ENCODE data around the gene ZNF383.
"Not testable (repeated sequence)": the region's sequence is repeated elsewhere in the genome, so short reads cannot be mapped to it uniquely, and the experiment has no call there.

Gene ZNF383

DNA sequence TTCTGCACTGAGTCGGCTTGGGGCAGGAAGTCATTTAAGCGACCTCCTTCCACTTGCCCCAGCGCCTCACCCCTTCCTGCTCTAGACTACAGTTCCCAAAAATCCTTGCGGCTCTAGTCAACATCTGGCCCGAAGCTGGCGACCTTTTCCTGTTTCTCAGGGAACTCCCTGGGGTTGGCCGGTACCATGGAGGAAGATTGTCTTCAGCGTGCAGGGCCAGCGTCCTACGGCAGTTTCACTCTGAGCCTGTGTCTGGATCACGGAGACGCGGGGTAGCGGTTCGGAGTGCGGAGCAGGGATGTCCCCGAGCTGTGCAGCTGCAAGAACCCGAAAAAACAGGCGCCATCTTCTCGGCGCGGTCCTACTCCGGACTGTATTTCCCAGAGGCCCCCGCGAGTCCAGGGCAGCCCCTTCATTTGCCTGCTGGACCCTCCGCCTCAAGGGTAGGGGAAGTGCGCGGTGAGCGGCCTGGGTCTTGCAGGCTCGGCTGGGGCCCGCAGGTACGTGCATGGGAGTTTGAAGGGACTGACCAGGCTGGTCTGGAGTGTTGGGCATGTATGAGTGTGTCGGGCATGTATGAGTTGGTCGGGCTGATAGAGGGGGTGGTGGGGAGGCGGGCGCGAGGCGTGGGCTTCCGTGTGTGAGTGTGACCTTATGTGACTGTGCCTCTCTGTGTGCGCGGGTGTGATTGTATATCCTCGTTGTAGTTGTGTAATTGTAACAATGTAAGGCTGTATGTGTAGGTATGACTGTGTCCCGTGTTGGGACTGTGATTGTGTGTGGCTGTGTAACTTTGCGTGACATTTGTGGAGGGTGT is at the start of gene ZNF383:
Gene ZNF383, plus strand, starts transcription at position 440 of the 817 bp plus-strand sequence. CDS start 12,240 bp downstream, outside the sequence.
- peak; percentile 90 for DNase-seq

GRCh38 chr19:37172368-37173366 is 45.3 kb upstream of the ZNF383 start, which contains the start of gene ZNF585A:
ZNF585A (minus strand) TSS chr19:37172695; CDS start chr19:37169910, 2,785 bp downstream.
- DNase-seq, result peak; percentile 95

DNA sequence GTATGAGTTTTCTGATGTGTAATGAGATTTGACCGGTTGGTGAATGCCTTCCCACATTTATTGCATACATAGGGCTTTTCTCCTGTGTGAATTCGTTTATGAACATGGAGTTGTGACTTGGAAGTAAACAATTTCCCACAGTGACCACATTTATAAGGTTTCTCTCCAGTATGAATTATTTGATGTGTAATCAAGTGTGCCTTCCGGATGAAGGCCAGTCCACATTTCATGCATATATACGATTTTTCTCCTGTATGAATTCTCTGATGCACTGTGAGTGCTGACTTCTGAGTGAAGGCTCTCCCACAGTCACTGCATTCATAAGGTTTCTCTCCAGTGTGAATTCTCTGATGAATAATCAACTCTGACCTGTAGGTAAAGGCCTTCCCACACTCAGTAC is 31.9 kb upstream of the ZNF383 start:
- DNase-seq, result not testable (repeated sequence)

- not testable (repeated sequence) for DNase-seq
Measured at GRCh38 chr19:37195248-37195647, 22.8 kb upstream of the ZNF383 start.

GRCh38 chr19:37197115-37197514 is 20.9 kb upstream of the ZNF383 start:
- not testable (repeated sequence) for DNase-seq

DNA sequence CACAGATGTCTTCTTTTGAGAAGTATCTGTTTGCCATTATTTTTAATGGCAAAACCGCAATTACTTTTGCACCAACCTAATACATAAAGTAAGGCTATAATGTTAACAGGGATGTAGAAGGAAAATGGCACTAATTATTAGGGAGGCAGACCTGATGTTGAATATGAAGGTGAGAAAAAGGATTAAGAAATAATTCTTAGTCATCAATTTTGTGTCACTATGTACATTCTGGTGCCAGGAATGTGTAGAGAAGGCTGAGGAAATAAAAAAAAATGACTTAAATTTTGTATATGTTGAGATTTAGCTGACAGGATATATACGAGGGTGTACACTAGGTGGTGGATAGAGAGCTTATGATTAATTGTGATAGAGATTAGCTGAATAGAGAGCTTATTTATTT is 20.2 kb upstream of the ZNF383 start:
- no peak for DNase-seq

DNA sequence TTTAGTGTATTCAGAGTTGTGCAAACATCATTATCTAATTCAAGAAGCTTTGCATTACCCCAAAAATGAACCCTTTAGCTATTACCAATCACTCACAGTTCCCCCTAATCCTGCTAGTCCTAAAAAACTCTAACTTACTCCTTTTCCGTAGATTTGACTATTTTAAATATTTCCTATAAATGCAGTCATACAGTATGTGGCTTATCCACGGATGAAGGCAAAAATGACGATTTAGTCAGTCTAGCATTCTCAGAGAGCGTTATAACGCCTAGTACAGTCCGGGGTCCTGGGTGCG is 587 bp upstream of the ZNF383 start:
- DNase-seq, result peak; percentile 10

DNA sequence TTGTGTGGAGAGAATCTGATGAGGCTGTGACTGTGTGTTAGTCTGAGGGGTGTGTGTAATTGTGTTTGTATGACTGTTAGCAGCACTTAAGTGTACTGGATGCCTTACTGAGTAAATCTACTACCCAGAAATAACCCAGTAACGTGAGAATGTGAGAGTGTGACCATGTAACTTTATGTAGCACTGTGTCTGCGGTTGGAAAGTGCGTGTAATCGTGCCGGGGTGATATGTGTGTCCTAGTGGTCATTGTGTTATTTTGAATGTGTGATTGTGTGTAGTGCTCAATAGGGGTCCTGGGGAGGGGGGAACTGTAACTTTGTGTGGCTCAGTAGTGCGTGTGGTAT is 550 bp downstream of the ZNF383 start:
- DNase-seq, result peak; percentile 13

DNA sequence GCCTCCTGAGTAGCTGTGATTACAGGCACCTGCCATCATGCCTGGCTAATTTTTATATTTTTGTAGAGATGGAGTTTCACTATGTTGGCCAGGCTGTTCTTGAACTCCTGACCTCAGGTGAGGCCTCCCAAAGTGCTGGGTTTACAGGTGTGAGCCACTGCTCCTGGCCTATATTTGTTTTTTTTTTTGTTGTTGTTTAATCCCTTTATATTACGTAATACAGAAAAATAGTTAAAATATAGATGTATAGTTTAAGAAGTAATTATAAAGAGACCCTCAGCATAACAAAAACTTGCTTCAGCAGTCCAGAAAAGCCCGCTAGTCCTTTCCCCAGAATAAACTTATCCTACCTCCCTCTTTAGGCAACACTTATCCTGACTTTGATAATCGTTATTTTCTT is 2.4 kb downstream of the ZNF383 start:
- DNase-seq, result no peak

DNA sequence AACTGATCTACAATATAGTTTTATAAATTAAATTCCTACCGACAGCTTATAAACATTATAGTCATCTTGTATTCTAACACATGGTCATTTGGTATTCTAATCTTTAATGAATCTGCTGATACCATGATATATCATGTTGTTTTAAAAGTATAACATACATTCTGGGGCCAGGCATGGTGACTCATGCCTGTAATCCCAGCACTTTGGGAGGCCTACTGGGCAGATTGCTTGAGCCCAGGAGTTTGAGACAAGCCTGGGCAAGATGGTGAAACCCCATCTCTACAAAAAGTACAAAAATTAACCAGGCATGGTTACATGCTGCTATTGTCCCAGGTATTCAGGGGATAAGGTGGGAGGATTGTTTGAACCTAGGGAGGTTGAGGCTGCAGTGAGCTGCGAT is 3.1 kb downstream of the ZNF383 start:
- DNase-seq, result no peak

DNA sequence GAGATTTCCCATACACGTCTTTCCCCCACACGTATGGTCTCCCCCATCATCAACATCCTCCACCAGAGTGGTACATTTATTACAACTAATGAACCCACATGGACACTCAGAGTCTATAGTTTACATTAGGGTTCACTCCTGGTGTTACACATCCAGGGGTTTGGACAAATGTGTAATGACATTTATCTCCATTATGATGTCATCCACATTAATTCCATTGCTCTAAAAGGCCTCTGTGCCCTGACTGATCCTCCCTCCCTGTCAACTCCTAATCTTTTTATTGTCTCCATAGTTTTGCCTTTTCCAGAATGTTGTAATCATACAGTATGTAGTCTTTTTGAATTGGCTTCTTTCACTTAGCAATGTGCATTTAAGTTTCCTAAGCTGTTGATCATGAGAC is 8.2 kb downstream of the ZNF383 start:
- no peak for DNase-seq

DNA sequence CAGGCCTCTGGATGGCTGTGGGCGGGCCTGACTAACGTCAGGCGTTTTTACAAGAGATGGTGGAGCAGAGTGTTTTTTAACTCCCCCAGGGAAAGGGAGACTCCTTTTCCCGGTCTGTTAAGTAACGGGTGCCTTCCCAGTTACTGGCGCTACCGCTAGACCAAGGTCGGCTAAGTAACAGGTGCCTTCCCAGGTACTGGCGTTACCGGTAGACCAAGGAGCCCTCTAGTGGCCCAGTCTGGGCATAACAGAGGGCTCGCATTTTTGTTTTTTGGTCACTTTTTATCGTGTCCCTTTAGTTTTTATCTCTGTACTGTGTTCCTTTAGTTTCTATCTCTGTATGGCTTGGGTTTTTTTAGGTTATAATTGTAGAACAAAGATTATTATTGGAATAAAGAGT is 10.0 kb downstream of the ZNF383 start:
- DNase-seq, result no peak

DNA sequence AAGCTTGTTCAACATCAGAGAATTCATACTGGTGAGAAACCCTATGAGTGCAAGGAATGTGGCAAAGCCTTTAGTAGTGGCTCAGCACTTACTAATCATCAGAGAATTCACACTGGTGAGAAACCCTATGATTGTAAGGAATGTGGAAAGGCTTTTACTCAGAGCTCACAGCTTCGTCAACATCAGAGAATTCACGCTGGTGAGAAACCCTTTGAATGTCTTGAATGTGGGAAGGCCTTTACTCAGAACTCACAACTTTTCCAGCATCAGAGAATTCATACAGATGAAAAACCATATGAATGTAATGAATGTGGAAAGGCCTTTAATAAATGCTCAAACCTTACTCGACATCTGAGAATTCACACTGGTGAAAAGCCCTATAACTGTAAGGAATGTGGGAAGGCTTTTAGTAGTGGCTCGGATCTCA is 25.2 kb downstream of the ZNF383 start:
- no peak for DNase-seq

DNA sequence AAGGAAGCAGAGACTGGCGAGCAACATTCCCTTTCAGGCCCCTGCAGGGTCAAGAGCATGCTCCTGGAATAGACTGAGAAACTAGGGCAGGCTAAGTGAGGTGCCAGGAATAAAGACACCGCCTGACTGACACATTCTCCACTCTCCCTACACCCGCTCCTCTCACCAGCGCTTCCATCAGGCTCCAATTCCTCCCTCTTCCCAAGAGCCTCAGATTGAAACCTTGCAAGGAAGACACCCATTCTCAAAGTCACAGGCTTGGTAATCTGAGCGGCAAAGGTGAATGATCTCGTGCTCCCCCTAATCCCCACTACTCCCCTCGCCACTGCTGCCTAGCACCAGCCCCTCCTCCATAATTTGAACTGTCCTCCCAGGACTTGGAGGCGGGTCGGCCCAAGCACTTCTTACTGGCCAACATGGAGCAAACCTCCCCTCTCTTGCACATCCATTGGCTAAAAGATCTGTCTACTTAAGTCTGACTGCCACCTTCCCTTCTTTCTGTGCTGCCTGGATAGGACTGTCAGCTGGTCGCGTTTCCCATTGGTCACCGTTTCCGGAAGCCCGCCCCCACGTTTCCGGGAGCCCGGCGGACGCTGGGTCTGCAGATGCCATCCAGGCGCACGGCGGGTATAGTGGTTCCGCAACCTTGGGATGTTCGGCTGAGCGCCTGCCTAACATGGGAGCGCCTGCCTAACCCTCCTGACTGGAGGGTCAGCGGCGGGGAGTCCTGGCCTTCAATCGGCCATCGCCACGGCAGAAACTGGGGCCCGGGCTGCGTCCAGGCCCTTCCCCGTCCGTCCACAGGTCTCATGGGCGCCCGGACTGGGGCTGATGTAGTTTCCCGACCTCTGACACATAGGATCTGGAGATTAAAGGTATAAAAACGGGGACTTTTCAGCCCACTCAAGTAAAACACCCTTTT is 33.6 kb downstream of the ZNF383 start:
- peak; percentile 96 for DNase-seq

- DNase-seq, result not testable (repeated sequence)
Measured at GRCh38 chr19:37263028-37263427, 45.0 kb downstream of the ZNF383 start.

DNA sequence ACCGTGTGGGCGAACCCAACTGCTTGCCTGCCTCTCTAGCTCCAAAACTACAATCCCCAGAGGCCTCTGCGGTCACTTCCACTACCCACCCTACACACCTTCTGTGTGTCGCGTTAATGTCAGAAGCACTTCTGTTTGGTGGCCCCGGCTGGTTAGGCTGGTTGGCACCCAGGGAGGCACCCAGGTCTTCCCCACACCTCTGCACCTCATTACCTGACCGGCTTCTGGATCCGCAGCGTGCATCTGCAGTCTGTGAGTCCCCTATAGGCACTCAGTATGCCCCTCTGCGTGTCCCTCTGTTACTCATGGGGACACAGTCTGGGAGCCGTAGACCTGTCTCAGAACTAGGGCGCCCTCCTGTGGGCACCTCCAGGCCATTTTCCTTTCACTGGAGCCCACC is 49.0 kb downstream of the ZNF383 start:
- not testable (repeated sequence) for DNase-seq

- not testable (repeated sequence) for DNase-seq
Measured at GRCh38 chr19:37267755-37268154, 49.7 kb downstream of the ZNF383 start.

DNA sequence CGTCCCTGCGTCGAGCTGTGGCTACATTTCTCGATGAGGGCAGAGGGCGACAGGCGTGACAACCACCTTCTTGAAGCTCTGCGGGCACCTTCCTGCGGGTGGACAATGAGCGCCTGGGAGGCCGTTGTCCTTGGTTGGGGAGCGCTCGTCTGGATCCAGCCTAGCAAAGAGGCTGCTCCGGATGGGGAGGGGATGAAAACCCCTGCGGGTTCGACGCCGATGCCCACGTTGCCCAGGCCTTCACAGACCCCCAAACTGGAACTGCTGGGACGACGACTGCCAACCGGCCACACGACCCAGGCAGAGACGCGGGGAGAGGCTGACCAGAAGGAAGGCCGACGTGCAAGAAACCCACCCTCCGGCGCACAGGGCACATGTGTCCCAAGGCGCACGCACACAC is 62.6 kb downstream of the ZNF383 start:
- not testable (repeated sequence) for DNase-seq

- not testable (repeated sequence) for DNase-seq
Measured at GRCh38 chr19:37284020-37284419, 66.0 kb downstream of the ZNF383 start.

DNA sequence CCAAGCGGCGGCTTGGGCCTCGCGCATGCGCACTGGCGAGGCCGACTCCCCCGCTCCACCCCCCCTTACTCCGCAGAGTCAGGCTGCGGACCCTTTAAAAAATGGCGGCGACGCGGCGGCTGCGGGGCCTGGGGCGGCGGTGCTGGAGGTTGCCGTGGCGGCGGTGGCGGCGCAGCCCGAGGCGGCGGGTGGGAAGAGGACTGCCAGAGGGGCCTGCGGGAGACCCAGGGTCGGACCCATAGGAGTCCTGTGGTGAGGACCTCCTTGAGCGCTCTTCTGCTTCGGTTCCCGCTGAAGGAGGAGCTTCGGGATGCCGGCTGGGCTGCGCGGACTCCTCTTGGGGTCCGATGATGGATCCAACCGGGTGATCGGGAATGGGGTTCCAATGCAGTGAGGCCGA is 71.2 kb downstream of the ZNF383 start:
- not testable (repeated sequence) for DNase-seq

DNA sequence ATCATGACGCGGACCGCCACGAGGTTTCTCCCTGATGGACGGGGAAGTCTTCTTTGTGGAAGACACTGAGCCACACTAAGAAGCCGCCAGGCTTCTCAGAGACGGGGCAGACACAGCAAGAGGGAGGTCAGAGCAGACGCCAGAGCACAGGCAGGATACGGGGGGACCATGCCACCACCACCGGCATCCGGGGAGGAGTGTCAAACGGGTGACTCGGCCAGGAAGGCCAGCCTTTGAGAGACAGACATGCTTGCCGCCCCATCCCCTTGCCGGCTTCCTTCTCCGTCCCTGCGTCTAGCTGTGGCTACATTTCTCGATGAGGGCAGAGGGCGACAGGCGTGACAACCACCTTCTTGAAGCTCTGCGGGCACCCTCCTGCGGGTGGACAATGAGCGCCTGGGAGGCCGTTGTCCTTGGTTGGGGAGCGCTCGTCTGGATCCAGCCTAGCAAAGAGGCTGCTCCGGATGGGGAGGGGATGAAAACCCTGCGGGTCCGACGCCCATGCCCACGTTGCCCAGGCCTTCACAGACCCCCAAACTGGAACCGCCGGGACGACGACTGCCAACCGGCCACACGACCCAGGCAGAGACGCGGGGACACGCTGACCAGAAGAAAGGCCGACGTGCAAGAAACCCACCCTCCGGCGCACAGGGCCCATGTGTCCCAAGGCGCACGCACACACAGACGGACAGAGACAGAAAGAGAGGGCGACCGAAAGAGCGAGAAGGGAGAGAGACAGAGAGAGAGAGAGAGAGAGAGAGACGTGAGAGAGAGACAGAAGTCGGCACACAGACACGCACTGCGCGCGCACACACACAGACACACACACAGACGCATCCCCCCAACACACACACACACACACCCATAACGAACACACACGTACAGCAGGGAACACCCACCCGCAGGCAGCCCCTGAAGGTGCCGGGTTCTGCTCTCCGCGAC is 75.3 kb downstream of the ZNF383 start:
- DNase-seq, result not testable (repeated sequence)
